Pons (tissue), 1 donor: ENCODE data around the gene RNF207.

ENCODE experiments used
- DNase-seq: peaks from one replicate; pipeline ENCODE4 v3.0.0-alpha.2; 2016; ENCODE audit warnings: low spot score

RNF207 gene

GRCh38 chr1:6269720-6270400 lies 63.9 kb downstream of the RNF207 start:
- DNase-seq, result no peak

- no peak for DNase-seq
Measured at GRCh38 chr1:6270401-6270800, 64.5 kb downstream of the RNF207 start.
